Liver (tissue), 9 donors: ENCODE measurements around the gene RUNDC3A. TPM values are rescaled to one million over a fixed set of nuclear protein-coding genes. Genes with fewer than 3 reads are reported as not detected.
A peak's percentile ranks its signal among the peaks of the same experiment; 100 is the strongest.

Source experiments
- DNase-seq: peaks from one replicate; pipeline ENCODE4 v3.0.0-alpha.2; 2017; ENCODE audit warnings: low spot score
- H3K27ac ChIP-seq, 2 donors: one replicate each; pipeline ENCODE4 v1.7.0; 2013; ENCODE audit warnings: inconsistent platforms in 2 of 2, low read length in 2 of 2, control low read depth in 1 of 2, low read depth in 1 of 2, mild to moderate bottlenecking in 1 of 2
- H3K27me3 ChIP-seq, 4 donors: one replicate each; pipeline versions ENCODE4 v1.6.1 to v1.7.0; 2013; ENCODE audit warnings: low read length in 3 of 4, inconsistent platforms in 1 of 4, mild to moderate bottlenecking in 1 of 4, moderate library complexity in 1 of 4; ENCODE audit not compliant: control insufficient read depth in 4 of 4, insufficient read depth in 4 of 4
- H3K36me3 ChIP-seq, 4 donors: one replicate each; pipeline versions ENCODE4 v1.6.1 to v1.7.0; 2013; ENCODE audit warnings: low read length in 3 of 4, mild to moderate bottlenecking in 3 of 4, low read depth in 1 of 4, moderate library complexity in 1 of 4; ENCODE audit not compliant: control insufficient read depth in 4 of 4, insufficient read depth in 3 of 4
- H3K4me1 ChIP-seq, 4 donors: one replicate each; pipeline versions ENCODE4 v1.6.1 to v1.7.0; 2013; ENCODE audit warnings: low read length in 3 of 4, mild to moderate bottlenecking in 3 of 4, moderate library complexity in 1 of 4; ENCODE audit not compliant: control insufficient read depth in 4 of 4, insufficient read depth in 4 of 4
- H3K4me3 ChIP-seq, 3 donors: one replicate each; pipeline versions ENCODE4 v1.6.1 to v1.7.0; 2013; ENCODE audit warnings: low read length in 3 of 3, control low read depth in 1 of 3, low read depth in 1 of 3, mild to moderate bottlenecking in 1 of 3
- H3K9ac ChIP-seq, 2 donors: one replicate each; pipeline ENCODE4 v1.7.0; 2013; ENCODE audit warnings: low read length in 2 of 2, mild to moderate bottlenecking in 2 of 2, moderate library complexity in 2 of 2, control low read depth in 1 of 2, low read depth in 1 of 2
- H3K9me3 ChIP-seq, 4 donors: one replicate each; pipeline versions ENCODE4 v1.6.1 to v1.7.0; 2013; ENCODE audit warnings: low read length in 3 of 4; ENCODE audit not compliant: control insufficient read depth in 4 of 4
- ATF3 ChIP-seq: IDR thresholded peaks from 2 replicates; pipeline ENCODE4 v1.6.1; 2016; ENCODE audit warnings: antibody characterized with exemption
- CTCF ChIP-seq: fragments of 150-350 bp; IDR thresholded peaks from 2 replicates; pipeline ENCODE4 v1.5.1; 2017; ENCODE audit warnings: improper control_type of control experiment, low read depth, low read length; ENCODE audit not compliant: missing input control
- EGR1 ChIP-seq, 2 donors: IDR thresholded peaks; 2 replicates each; pipeline ENCODE4 v1.6.1; 2016 to 2018; ENCODE audit warnings: antibody characterized with exemption in 2 of 2, low read depth in 2 of 2
- FOXA1 ChIP-seq: IDR thresholded peaks from 2 replicates; pipeline ENCODE4 v1.6.1; 2016; ENCODE audit warnings: antibody characterized with exemption
- FOXA2 ChIP-seq: IDR thresholded peaks from 2 replicates; pipeline ENCODE4 v1.6.1; 2016; ENCODE audit warnings: antibody characterized with exemption
- GABPA ChIP-seq, 2 donors: IDR thresholded peaks in 1 of 2; conservative IDR thresholded peaks in 1 of 2; 2 replicates each; pipeline ENCODE4 v1.6.1; 2016; ENCODE audit warnings: antibody characterized with exemption in 2 of 2, mild to moderate bottlenecking in 1 of 2, moderate library complexity in 1 of 2
- HNF4A ChIP-seq, 2 donors: conservative IDR thresholded peaks; 2 replicates each; pipeline ENCODE4 v1.6.1; 2016; ENCODE audit warnings: antibody characterized with exemption in 2 of 2, mild to moderate bottlenecking in 2 of 2
- HNF4G ChIP-seq: IDR thresholded peaks from 2 replicates; pipeline ENCODE4 v1.6.1; 2016; ENCODE audit warnings: antibody characterized with exemption
- JUND ChIP-seq, 2 donors: IDR thresholded peaks; 2 replicates each; pipeline ENCODE4 v1.6.1; 2016; ENCODE audit warnings: antibody characterized with exemption in 2 of 2
- MAX ChIP-seq: IDR thresholded peaks from 2 replicates; pipeline ENCODE4 v1.6.1; 2016; ENCODE audit warnings: antibody characterized with exemption
- NR2F2 ChIP-seq: IDR thresholded peaks from 2 replicates; pipeline ENCODE4 v1.6.1; 2016; ENCODE audit warnings: antibody characterized with exemption
- RAD21 ChIP-seq, 2 donors: IDR thresholded peaks; 2 replicates each; pipeline ENCODE4 v1.6.1; 2016; ENCODE audit warnings: antibody characterized with exemption in 2 of 2, mild to moderate bottlenecking in 2 of 2
- REST ChIP-seq: IDR thresholded peaks from 2 replicates; pipeline ENCODE4 v1.6.1; 2016; ENCODE audit warnings: antibody characterized with exemption, mild to moderate bottlenecking
- RXRA ChIP-seq, 2 donors: IDR thresholded peaks; 2 replicates each; pipeline ENCODE4 v1.6.1; 2017 to 2018; ENCODE audit warnings: antibody characterized with exemption in 2 of 2, mild to moderate bottlenecking in 1 of 2
- TAF1 ChIP-seq: conservative IDR thresholded peaks from 2 replicates; pipeline ENCODE4 v1.6.1; 2016; ENCODE audit warnings: antibody characterized with exemption, mild to moderate bottlenecking
- YY1 ChIP-seq: IDR thresholded peaks from 2 replicates; pipeline ENCODE4 v1.6.1; 2016; ENCODE audit warnings: antibody characterized with exemption, mild to moderate bottlenecking
- WGBS: extraction: QIAGEN DNeasy Blood & Tissue Kit; methylation state at CpG from one replicate; pipeline ENCODE4 v1.1.7; 2013; 5-methylcytosine and 5-hydroxymethylcytosine counted together
- polyA plus RNA-seq, 2 donors: library from polyadenylated mRNA; stranded (reverse) in 1 of 2; unstranded in 1 of 2; fragments of 200-250 nt in 1 of 2; fragments of >200 nt in 1 of 2; fragmentation: Nextera tagmentation in 1 of 2; extraction: Ambion mirVana in 1 of 2; gene quantifications; one replicate each; pipeline versions ENCODE4 v1.2.1 to v1.2.3, GENCODE V29; 2013 to 2015
- total RNA-seq, 2 donors: library from RNA; depleted of rRNA; stranded (reverse); fragments of >200 nt; gene quantifications; one replicate each; pipeline ENCODE4 v1.2.3, GENCODE V29; 2014
- donor health status: healthy.
- donor health status: healthy.
- donor health status: healthy.
- donor health status: healthy.
- donor health status: healthy.

Gene RUNDC3A
- total and polyA plus RNA-seq, 4 donors = 0.05 to 17.0 (median 0.06) TPM; not detected in 1

DNA sequence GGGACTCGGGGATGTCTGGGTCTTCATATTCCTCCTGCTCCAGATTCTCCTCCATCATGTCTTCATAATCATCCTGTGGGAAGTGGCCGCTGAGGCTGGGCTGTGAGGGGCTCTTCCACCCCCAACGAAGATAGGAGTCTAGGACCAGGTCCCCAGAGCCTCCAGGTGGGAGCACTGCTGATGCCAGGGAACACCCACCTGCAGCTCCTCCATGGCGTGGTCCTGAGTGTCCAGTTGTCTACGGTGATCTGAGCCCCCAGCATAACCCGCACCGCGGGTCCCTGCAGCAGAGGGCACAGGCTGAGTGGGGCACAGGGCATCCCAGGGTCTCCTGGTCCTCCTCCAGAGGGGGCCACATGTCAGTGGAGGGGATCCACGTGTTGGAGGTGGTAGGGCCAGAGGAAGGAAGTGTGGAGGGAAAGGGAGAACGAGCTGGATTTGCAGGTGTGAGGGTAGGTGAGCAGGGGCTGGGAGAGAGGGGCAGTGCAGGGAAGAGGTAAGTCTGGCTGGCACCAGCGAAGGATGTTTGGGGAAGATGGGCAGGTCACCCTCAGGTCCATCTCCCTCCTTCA, 45.7 kb upstream of the RUNDC3A start:
- H3K27ac ChIP-seq = no peak overlapping the region

GRCh38 chr17:44263345-44263902, 45.0 kb upstream of the RUNDC3A start:
- Histone ChIP-seq H3K9ac (no peak overlapping the region), H3K4me1 (no peaks in the 10 kb centered on the region), H3K36me3 (no peaks in the 10 kb centered on the region), H3K27ac (no peak overlapping the region), H3K4me3 (no peak overlapping the region), H3K9me3 (no peaks in the 10 kb centered on the region), H3K27me3 (no peaks in the 10 kb centered on the region)
- WGBS = 96% methylated on average over 7 of the region's 7 CpGs
- peak; percentile 36 for DNase-seq
- no peak for TF ChIP-seq ATF3
- no peak for TF ChIP-seq NR2F2
- no peak for TF ChIP-seq RXRA (IDR thresholded peaks at IDR 0.05)
- TF ChIP-seq EGR1 (IDR thresholded peaks at IDR 0.05; ENCODE audit: low read depth in 2 of 2) = no peak
- TF ChIP-seq TAF1 = no peak
- TF ChIP-seq FOXA2 = no peak
- no peak for TF ChIP-seq RAD21 (IDR thresholded peaks at IDR 0.05)
- TF ChIP-seq GABPA (IDR thresholded peaks at IDR 0.05 in 1 of 2, conservative IDR thresholded peaks at IDR 0.05 in 1 of 2) = no peak
- no peak for TF ChIP-seq YY1
- TF ChIP-seq JUND (IDR thresholded peaks at IDR 0.05) = no peak
- TF ChIP-seq FOXA1 = no peak
- TF ChIP-seq HNF4A (conservative IDR thresholded peaks at IDR 0.05) = no peak
- TF ChIP-seq CTCF = no peak
- TF ChIP-seq MAX = no peak
- TF ChIP-seq REST = no peak
- TF ChIP-seq HNF4G = no peak

More for the DNA sequence above, 45.7 kb upstream of the RUNDC3A start:
- no peaks in the 10 kb centered on the region for H3K36me3 ChIP-seq
- WGBS = 75% methylated on average over 11 of the region's 11 CpGs
- DNase-seq = peak; percentile 38
- no peak overlapping the region for H3K4me3 ChIP-seq
- no peak overlapping the region for H3K9ac ChIP-seq
- no peaks in the 10 kb centered on the region for H3K4me1 ChIP-seq
- no peaks in the 10 kb centered on the region for H3K9me3 ChIP-seq
- no peak for TF ChIP-seq RAD21 (IDR thresholded peaks at IDR 0.05)
- H3K27me3 ChIP-seq = no peaks in the 10 kb centered on the region
